Tongue (tissue), 1 donor: ENCODE results near the gene LGMN. TPM values are rescaled to one million over a fixed set of nuclear protein-coding genes. Genes with fewer than 3 reads are reported as not detected.

Source experiments
- total RNA-seq: library from RNA; depleted of rRNA; stranded (reverse); fragments of >200 nt; gene quantifications from one replicate; pipeline ENCODE4 v1.2.3, GENCODE V29; 2014

Gene LGMN
- total RNA-seq, 1 donor from 2014 or later = 71.1 TPM

Other genes with a start within 250 kb of the LGMN start
- 6.9 TPM for gene RIN3, start 234.8 kb downstream of the LGMN start, total RNA-seq
- 31.9 TPM for gene GOLGA5, start 45.7 kb upstream of the LGMN start, total RNA-seq
- gene CHGA, start 174.5 kb upstream of the LGMN start, total RNA-seq = 0.72 TPM